Astrocyte (in vitro differentiated cells and primary cell): Measurements from ENCODE around the gene DMPK. TPM values are rescaled to one million over a fixed set of nuclear protein-coding genes. Genes with fewer than 3 reads are reported as not detected.

ENCODE experiments used
- DNase-seq: peaks from one replicate; pipeline ENCODE4 v3.0.0-alpha.2; 2010; ENCODE audit warnings: low read depth
- FAIRE-seq: peaks from 2 replicates; lab custom pipeline; 2011; peaks lifted over from hg19 to GRCh38; lab: Jason Lieb, UNC
- H2AFZ ChIP-seq: 2 replicates; pipeline ENCODE4 v1.6.0; 2012; ENCODE audit warnings: low read depth, low read length, inconsistent platforms
- H3K27ac ChIP-seq: 2 replicates; pipeline ENCODE4 v1.5.1; 2011; ENCODE audit warnings: low read depth, low read length, inconsistent platforms
- H3K27me3 ChIP-seq: 2 replicates; pipeline ENCODE4 v1.6.0; 2011; ENCODE audit warnings: low read length, inconsistent platforms; ENCODE audit not compliant: insufficient read depth
- H3K36me3 ChIP-seq: 2 replicates; pipeline ENCODE4 v1.5.1; 2011; ENCODE audit warnings: low read length, inconsistent platforms; ENCODE audit not compliant: insufficient read depth
- H3K4me1 ChIP-seq: 2 replicates; pipeline ENCODE4 v1.5.1; 2011; ENCODE audit warnings: low read length, inconsistent platforms; ENCODE audit not compliant: insufficient read depth
- H3K4me2 ChIP-seq: 2 replicates; pipeline ENCODE4 v1.6.0; 2012; ENCODE audit warnings: low read length, inconsistent platforms
- H3K4me3 ChIP-seq: 2 replicates; pipeline ENCODE4 v1.5.1; 2011; ENCODE audit warnings: low read depth, mild to moderate bottlenecking, low read length, inconsistent platforms; ENCODE audit not compliant: insufficient read depth
- H3K79me2 ChIP-seq: 2 replicates; pipeline ENCODE4 v1.6.0; 2012; ENCODE audit warnings: mild to moderate bottlenecking, low read length, inconsistent platforms; ENCODE audit not compliant: insufficient read depth
- H3K9ac ChIP-seq: 2 replicates; pipeline ENCODE4 v1.6.0; 2012; ENCODE audit warnings: mild to moderate bottlenecking, low read length, inconsistent platforms
- H3K9me3 ChIP-seq: 2 replicates; pipeline ENCODE4 v1.5.1; 2012; ENCODE audit warnings: low read depth, mild to moderate bottlenecking, low read length, inconsistent platforms; ENCODE audit not compliant: insufficient read depth
- H4K20me1 ChIP-seq: 2 replicates; pipeline ENCODE4 v1.6.0; 2012; ENCODE audit warnings: low read length, inconsistent platforms; ENCODE audit not compliant: insufficient read depth
- H3K27ac Mint-ChIP-seq: one replicate; pipeline ENCODE4 v1.8.0; 2021; ENCODE audit warnings: mild to moderate bottlenecking, mixed read lengths; ENCODE audit not compliant: unreplicated experiment
- H3K27me3 Mint-ChIP-seq: one replicate; pipeline ENCODE4 v1.8.0; 2021; ENCODE audit warnings: low read depth, mixed read lengths; ENCODE audit not compliant: unreplicated experiment
- H3K36me3 Mint-ChIP-seq: one replicate; pipeline ENCODE4 v1.8.0; 2021; ENCODE audit warnings: low read depth, mixed read lengths; ENCODE audit not compliant: unreplicated experiment
- H3K4me1 Mint-ChIP-seq: one replicate; pipeline ENCODE4 v1.8.0; 2021; ENCODE audit warnings: low read depth, mixed read lengths; ENCODE audit not compliant: unreplicated experiment
- H3K4me3 Mint-ChIP-seq: one replicate; pipeline ENCODE4 v1.8.0; 2021; ENCODE audit warnings: mild to moderate bottlenecking, moderate library complexity, mixed read lengths; ENCODE audit not compliant: unreplicated experiment
- H3K9me3 Mint-ChIP-seq: one replicate; pipeline ENCODE4 v1.8.0; 2021; ENCODE audit warnings: mild to moderate bottlenecking, mixed read lengths; ENCODE audit not compliant: unreplicated experiment
- EZH2 ChIP-seq: IDR thresholded peaks from 2 replicates; pipeline ENCODE4 v1.6.1; 2012; ENCODE audit warnings: mild to moderate bottlenecking, low read length, inconsistent platforms; ENCODE audit not compliant: insufficient read depth
- total RNA-seq: library from RNA; stranded (reverse); gene quantifications from 2 replicates; pipeline ENCODE4 v1.2.1, GENCODE V29; 2021
- TF ChIP-seq, protein P1 (sequence below): IDR thresholded peaks from 2 replicates; pipeline ENCODE4 v1.5.1; 2011; ENCODE audit warnings: low read depth, mild to moderate bottlenecking, inconsistent platforms, low read length, moderate library complexity; ENCODE audit not compliant: insufficient read depth

DMPK gene
- total RNA-seq, 1 donor from 2014 or later, result 75.2 TPM

DNA sequence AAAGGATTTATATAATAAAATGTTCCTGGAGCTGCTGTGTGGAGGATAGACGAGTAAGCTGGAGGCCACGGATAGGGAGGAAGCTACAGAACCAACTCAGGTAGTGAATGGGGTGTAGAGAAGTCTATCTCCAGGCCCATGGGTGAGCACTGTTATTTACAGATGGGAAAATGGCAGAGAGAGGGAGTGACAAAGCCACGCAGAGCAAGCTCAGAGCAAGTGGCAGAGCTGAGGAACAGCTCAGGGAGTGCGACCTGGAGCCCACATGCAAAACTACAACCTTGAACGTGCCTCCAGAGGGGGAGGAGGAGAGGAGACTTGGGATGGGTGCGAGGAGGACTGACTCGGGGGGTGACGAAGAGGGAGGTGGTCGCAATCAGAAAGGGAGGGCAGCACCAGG lies 46.2 kb upstream of the DMPK start:
- H3K27me3 Mint-ChIP-seq, result no peaks in the 10 kb centered on the region
- no peak for FAIRE-seq
- H3K36me3 ChIP-seq, result peaks cover 41% of the 10 kb centered on the region

DNA sequence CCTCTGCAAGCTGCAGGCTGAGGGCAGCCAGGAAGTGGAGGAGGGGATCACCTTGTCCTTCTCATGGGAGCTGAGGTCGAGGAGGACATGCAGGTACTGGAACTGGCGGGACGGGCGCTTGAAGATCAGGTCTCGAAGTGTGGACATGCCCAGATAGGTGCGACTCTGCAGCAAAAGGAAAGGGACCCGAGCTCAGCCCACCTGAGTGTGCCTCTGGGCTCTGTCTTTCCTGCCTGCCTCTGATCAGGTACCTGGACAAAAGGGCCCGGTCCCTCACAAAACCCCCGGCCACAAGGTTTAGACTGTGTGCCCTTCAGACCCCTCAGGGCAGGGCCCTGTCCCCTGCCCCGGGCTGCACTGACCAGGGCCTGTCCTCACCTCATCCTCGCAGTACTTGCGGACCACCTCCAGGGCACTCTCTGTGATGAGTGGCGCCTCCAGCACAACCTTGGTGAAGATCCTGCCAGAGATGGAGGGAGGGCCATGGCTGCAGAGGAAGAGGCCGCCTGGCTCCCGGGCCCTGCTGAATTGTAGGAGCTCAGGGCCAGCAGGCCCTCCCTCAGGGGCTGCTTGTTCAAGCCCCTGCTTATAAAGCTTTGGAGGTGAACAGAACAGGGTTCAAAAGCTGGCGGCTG lies 45.3 kb upstream of the DMPK start:
- H3K4me1 ChIP-seq, result no peaks in the 10 kb centered on the region
- no peak overlapping the region for H2AFZ ChIP-seq
- Mint-ChIP-seq H3K4me3 (no peak overlapping the region), H3K36me3 (peaks cover 28% of the 10 kb centered on the region), H3K27ac (no peak overlapping the region), H3K4me1 (no peaks in the 10 kb centered on the region), H3K27me3 (no peaks in the 10 kb centered on the region), H3K9me3 (no peaks in the 10 kb centered on the region)
- H3K4me2 ChIP-seq, result no peak overlapping the region
- FAIRE-seq, result no peak
- H3K9me3 ChIP-seq, result no peaks in the 10 kb centered on the region
- H4K20me1 ChIP-seq, result peaks cover 20% of the 10 kb centered on the region
- no peaks in the 10 kb centered on the region for H3K79me2 ChIP-seq
- H3K27ac ChIP-seq, result no peak overlapping the region
- DNase-seq, result no peak
- no peak for TF ChIP-seq EZH2
- H3K4me3 ChIP-seq, result no peak overlapping the region
- H3K27me3 ChIP-seq, result no peaks in the 10 kb centered on the region
- no peak overlapping the region for H3K9ac ChIP-seq
- H3K36me3 ChIP-seq, result peaks cover 43% of the 10 kb centered on the region

More for the DNA sequence above, 46.2 kb upstream of the DMPK start:
- Mint-ChIP-seq H3K27ac (peak overlapping the region; percentile 67), H3K9me3 (no peaks in the 10 kb centered on the region), H3K4me3 (no peak overlapping the region), H3K36me3 (peaks cover 28% of the 10 kb centered on the region), H3K4me1 (no peaks in the 10 kb centered on the region)
- H3K9ac ChIP-seq, result no peak overlapping the region
- no peak overlapping the region for H3K27ac ChIP-seq
- H3K79me2 ChIP-seq, result no peaks in the 10 kb centered on the region
- no peaks in the 10 kb centered on the region for H3K9me3 ChIP-seq
- H2AFZ ChIP-seq, result no peak overlapping the region
- TF ChIP-seq, protein P1, sequence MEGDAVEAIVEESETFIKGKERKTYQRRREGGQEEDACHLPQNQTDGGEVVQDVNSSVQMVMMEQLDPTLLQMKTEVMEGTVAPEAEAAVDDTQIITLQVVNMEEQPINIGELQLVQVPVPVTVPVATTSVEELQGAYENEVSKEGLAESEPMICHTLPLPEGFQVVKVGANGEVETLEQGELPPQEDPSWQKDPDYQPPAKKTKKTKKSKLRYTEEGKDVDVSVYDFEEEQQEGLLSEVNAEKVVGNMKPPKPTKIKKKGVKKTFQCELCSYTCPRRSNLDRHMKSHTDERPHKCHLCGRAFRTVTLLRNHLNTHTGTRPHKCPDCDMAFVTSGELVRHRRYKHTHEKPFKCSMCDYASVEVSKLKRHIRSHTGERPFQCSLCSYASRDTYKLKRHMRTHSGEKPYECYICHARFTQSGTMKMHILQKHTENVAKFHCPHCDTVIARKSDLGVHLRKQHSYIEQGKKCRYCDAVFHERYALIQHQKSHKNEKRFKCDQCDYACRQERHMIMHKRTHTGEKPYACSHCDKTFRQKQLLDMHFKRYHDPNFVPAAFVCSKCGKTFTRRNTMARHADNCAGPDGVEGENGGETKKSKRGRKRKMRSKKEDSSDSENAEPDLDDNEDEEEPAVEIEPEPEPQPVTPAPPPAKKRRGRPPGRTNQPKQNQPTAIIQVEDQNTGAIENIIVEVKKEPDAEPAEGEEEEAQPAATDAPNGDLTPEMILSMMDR, result no peak
- TF ChIP-seq EZH2, result no peak
- H3K4me3 ChIP-seq, result no peak overlapping the region
- peaks cover 20% of the 10 kb centered on the region for H4K20me1 ChIP-seq
- DNase-seq, result no peak
- no peaks in the 10 kb centered on the region for H3K4me1 ChIP-seq
- H3K27me3 ChIP-seq, result no peaks in the 10 kb centered on the region
- H3K4me2 ChIP-seq, result no peak overlapping the region

DNA sequence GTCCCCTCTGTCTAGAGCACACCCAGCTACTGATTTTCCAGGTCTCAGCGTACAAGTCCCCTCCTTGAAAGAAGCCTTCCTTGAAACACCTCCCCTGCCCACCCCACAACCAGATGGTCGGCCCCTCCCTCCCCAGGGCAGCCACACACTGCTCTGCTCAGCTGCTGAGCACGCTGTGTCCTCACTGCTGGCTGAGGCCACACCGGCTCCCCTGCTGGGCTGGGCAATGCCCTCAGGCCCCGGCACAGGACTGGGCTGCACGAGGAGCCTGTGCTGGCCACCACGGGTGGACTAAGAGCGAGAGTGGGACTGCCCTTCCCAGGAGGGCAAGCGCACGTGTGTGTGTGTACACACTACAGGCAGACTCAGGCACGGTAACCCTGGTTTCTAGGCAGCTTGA lies 44.6 kb upstream of the DMPK start:
- peaks cover 15% of the 10 kb centered on the region for H4K20me1 ChIP-seq
- peaks cover 25% of the 10 kb centered on the region for H3K36me3 Mint-ChIP-seq
- no peak overlapping the region for H3K27ac ChIP-seq
- no peaks in the 10 kb centered on the region for H3K27me3 Mint-ChIP-seq
- H3K9ac ChIP-seq, result no peak overlapping the region
- no peaks in the 10 kb centered on the region for H3K27me3 ChIP-seq
- no peak overlapping the region for H2AFZ ChIP-seq
- no peaks in the 10 kb centered on the region for H3K9me3 Mint-ChIP-seq
- no peaks in the 10 kb centered on the region for H3K9me3 ChIP-seq
- DNase-seq, result no peak
- TF ChIP-seq, protein P1, result no peak
- no peak for TF ChIP-seq EZH2
- no peak for FAIRE-seq
- no peak overlapping the region for H3K4me2 ChIP-seq
- H3K79me2 ChIP-seq, result no peaks in the 10 kb centered on the region
- no peaks in the 10 kb centered on the region for H3K4me1 ChIP-seq
- no peak overlapping the region for H3K27ac Mint-ChIP-seq
- H3K4me3 ChIP-seq, result no peak overlapping the region
- H3K36me3 ChIP-seq, result peaks cover 40% of the 10 kb centered on the region
- H3K4me1 Mint-ChIP-seq, result no peaks in the 10 kb centered on the region
- no peak overlapping the region for H3K4me3 Mint-ChIP-seq
